H1 (cell line): Measurements from ENCODE around the gene FUNDC1. TPM values are rescaled to one million over a fixed set of nuclear protein-coding genes. Genes with fewer than 3 reads are reported as not detected.

Experiments used
- NRF1 ChIP-seq: IDR thresholded peaks from 2 replicates; pipeline ENCODE4 v1.6.1; 2011; ENCODE audit warnings: mild to moderate bottlenecking, low read depth, low read length, improper control_type of control experiment
- RXRA ChIP-seq: IDR thresholded peaks from 2 replicates; pipeline ENCODE4 v1.6.1; 2011; ENCODE audit warnings: low read depth, mild to moderate bottlenecking, low read length, moderate library complexity; ENCODE audit not compliant: insufficient read depth
- SIN3A ChIP-seq, 2 experiments: IDR thresholded peaks in 1 of 2; conservative IDR thresholded peaks in 1 of 2; 2 replicates each; pipeline ENCODE4 v1.6.1; 2011 to 2012; ENCODE audit warnings: low read length in 2 of 2, improper control_type of control experiment in 1 of 2, low read depth in 1 of 2, mild to moderate bottlenecking in 1 of 2
- polyA plus RNA-seq, 7 experiments: library from polyadenylated mRNA; depleted of rRNA in 3 of 7; stranded (reverse) in 5 of 7; unstranded in 2 of 7; fragments of >200 nt in 5 of 7; fragments of 200-250 nt in 2 of 7; gene quantifications; 1 replicate in 5 of 7; 2 replicates in 1 of 7; 4 replicates in 1 of 7; pipeline versions ENCODE4 v1.2.1 to v1.2.3, GENCODE V29; 2011 to 2013; ENCODE audit warnings: missing spikeins in 2 of 7, mixed read lengths in 2 of 7
- total RNA-seq: library from RNA; stranded (reverse); fragmentation: NEBNext Ultra II Directional; extraction: Animal tissue kit (Norgen Biotek cat#: 25700); gene quantifications from 2 replicates; pipeline ENCODE4 v1.2.1, GENCODE V29; 2021
- TF ChIP-seq, protein P1 (sequence below): fragments of 300-600 bp; sonication (generic); IDR thresholded peaks from 2 replicates; pipeline ENCODE4 v1.7.1; 2012; ENCODE audit warnings: low read length, moderate library complexity, mild to moderate bottlenecking, inconsistent platforms; ENCODE audit not compliant: insufficient replicate concordance

Gene FUNDC1
- total and polyA plus RNA-seq, 2 of the 8 experiments (the other 6 are each of a cell fraction or from before 2014, with no cell fraction given), result 13.7 to 24.1 TPM

DNA sequence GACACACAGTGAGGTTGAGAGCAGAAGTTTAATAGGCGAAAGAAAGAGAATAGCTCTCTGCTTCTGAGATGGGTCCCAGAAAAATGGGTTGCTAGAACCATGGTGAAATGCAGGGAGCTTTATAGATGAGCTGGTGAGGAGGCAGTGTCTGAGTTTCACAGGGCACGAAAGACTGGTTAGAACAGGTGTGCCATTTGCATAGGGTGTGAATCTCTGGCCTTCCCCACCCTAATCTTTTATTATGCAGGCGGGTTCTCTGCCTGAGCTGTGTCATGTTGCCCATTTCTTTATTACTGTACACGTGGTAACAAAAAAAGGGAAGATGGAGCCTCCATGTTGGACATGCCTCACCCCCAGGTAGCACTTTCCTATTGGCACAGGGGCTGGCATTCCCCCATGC is 39.1 kb downstream of the FUNDC1 start (continued):
- TF ChIP-seq, protein P1, sequence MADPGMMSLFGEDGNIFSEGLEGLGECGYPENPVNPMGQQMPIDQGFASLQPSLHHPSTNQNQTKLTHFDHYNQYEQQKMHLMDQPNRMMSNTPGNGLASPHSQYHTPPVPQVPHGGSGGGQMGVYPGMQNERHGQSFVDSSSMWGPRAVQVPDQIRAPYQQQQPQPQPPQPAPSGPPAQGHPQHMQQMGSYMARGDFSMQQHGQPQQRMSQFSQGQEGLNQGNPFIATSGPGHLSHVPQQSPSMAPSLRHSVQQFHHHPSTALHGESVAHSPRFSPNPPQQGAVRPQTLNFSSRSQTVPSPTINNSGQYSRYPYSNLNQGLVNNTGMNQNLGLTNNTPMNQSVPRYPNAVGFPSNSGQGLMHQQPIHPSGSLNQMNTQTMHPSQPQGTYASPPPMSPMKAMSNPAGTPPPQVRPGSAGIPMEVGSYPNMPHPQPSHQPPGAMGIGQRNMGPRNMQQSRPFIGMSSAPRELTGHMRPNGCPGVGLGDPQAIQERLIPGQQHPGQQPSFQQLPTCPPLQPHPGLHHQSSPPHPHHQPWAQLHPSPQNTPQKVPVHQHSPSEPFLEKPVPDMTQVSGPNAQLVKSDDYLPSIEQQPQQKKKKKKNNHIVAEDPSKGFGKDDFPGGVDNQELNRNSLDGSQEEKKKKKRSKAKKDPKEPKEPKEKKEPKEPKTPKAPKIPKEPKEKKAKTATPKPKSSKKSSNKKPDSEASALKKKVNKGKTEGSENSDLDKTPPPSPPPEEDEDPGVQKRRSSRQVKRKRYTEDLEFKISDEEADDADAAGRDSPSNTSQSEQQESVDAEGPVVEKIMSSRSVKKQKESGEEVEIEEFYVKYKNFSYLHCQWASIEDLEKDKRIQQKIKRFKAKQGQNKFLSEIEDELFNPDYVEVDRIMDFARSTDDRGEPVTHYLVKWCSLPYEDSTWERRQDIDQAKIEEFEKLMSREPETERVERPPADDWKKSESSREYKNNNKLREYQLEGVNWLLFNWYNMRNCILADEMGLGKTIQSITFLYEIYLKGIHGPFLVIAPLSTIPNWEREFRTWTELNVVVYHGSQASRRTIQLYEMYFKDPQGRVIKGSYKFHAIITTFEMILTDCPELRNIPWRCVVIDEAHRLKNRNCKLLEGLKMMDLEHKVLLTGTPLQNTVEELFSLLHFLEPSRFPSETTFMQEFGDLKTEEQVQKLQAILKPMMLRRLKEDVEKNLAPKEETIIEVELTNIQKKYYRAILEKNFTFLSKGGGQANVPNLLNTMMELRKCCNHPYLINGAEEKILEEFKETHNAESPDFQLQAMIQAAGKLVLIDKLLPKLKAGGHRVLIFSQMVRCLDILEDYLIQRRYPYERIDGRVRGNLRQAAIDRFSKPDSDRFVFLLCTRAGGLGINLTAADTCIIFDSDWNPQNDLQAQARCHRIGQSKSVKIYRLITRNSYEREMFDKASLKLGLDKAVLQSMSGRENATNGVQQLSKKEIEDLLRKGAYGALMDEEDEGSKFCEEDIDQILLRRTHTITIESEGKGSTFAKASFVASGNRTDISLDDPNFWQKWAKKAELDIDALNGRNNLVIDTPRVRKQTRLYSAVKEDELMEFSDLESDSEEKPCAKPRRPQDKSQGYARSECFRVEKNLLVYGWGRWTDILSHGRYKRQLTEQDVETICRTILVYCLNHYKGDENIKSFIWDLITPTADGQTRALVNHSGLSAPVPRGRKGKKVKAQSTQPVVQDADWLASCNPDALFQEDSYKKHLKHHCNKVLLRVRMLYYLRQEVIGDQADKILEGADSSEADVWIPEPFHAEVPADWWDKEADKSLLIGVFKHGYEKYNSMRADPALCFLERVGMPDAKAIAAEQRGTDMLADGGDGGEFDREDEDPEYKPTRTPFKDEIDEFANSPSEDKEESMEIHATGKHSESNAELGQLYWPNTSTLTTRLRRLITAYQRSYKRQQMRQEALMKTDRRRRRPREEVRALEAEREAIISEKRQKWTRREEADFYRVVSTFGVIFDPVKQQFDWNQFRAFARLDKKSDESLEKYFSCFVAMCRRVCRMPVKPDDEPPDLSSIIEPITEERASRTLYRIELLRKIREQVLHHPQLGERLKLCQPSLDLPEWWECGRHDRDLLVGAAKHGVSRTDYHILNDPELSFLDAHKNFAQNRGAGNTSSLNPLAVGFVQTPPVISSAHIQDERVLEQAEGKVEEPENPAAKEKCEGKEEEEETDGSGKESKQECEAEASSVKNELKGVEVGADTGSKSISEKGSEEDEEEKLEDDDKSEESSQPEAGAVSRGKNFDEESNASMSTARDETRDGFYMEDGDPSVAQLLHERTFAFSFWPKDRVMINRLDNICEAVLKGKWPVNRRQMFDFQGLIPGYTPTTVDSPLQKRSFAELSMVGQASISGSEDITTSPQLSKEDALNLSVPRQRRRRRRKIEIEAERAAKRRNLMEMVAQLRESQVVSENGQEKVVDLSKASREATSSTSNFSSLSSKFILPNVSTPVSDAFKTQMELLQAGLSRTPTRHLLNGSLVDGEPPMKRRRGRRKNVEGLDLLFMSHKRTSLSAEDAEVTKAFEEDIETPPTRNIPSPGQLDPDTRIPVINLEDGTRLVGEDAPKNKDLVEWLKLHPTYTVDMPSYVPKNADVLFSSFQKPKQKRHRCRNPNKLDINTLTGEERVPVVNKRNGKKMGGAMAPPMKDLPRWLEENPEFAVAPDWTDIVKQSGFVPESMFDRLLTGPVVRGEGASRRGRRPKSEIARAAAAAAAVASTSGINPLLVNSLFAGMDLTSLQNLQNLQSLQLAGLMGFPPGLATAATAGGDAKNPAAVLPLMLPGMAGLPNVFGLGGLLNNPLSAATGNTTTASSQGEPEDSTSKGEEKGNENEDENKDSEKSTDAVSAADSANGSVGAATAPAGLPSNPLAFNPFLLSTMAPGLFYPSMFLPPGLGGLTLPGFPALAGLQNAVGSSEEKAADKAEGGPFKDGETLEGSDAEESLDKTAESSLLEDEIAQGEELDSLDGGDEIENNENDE, result no peak
- no peak for TF ChIP-seq NRF1
- TF ChIP-seq SIN3A (conservative IDR thresholded peaks at IDR 0.05 in 1 of 2, IDR thresholded peaks at IDR 0.05 in 1 of 2; ENCODE audit: low read depth in 1 of 2, low read length in 2 of 2), result no peak
- TF ChIP-seq RXRA, result no peak
